Thyroid gland (tissue), 4 donors: ENCODE results near the gene CHST1.

Source experiments
- CTCF ChIP-seq, 6 experiments: fragments of 200-600 bp in 3 of 6; fragments of 450-650 bp in 3 of 6; sonication (generic) in 3 of 6; IDR thresholded peaks; one replicate each; pipeline ENCODE4 v1.5.1; 2016 to 2019; ENCODE audit warnings: antibody characterized with exemption in 6 of 6, mild to moderate bottlenecking in 2 of 6, inconsistent platforms in 1 of 6, moderate library complexity in 1 of 6
- POLR2A ChIP-seq, 2 donors: fragments of 450-650 bp; IDR thresholded peaks; one replicate each; pipeline ENCODE4 v1.6.1; 2017; ENCODE audit warnings: antibody characterized with exemption in 2 of 2, mild to moderate bottlenecking in 2 of 2, moderate library complexity in 1 of 2

DNA sequence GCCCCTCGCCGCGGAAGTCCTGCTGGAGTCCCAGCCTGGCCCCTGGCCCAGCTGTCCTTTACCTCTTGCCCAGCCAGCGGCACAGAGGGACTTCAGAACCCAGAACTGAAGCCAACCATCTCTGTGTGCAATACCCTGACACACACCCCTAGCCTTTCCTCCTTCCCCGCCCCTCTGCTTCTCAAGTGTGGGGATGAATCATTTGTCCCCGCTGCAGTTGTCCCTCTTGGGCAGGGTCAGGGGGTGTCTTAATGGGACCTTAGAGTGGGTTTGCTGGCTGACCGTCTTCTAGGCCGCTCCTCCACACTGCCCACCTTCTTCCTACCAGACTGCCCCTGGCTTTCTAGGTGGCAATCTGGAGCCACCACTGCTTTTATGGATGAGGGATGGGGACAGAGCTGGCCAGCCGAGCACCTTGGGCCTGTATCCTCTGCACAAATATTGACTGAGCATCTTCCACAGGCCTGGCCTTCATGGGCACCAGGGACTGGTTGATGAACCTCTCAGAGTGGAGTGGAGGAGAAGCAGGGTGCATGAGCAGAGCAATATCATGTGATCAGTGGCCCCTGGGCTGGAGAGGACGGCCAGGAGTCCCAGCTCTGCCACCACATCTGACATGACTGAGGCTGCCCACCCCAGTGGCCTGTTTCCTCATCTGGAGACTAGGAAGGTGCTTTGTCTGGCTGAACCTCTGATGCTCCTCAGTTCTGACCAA is 668 bp upstream of the CHST1 start:
- TF ChIP-seq CTCF (IDR thresholded peaks at IDR 0.05) (no peak), POLR2A (IDR thresholded peaks at IDR 0.05) (no peak)
